Activated CD8-positive, alpha-beta memory T cell treated with anti-CD3 and anti-CD28 coated beads, Interleukin-2, amount 10 ng/mL, durations not matched to agents 7 days and 5 days (primary cell): ENCODE data around the gene CTBP1. TPM values are rescaled to one million over a fixed set of nuclear protein-coding genes. Genes with fewer than 3 reads are reported as not detected.

ENCODE experiments used
- ATAC-seq: fragments of 150-1000 bp; cut with Tn5 transposase; one replicate; pipeline ENCODE4 v1.10.0; 2021; ENCODE audit warnings: moderate library complexity
- CTCF ChIA-PET: fragments of 350-600 bp; sonication (Branson Sonifier 250); formaldehyde crosslinking; loops from one replicate; lab custom pipeline; 2021; ENCODE audit warnings: antibody characterized with exemption; lab: Charles Lee
- DNase-seq: peaks from one replicate; pipeline ENCODE4 v3.0.0-alpha.2; 2020
- H3K27ac Mint-ChIP-seq: one replicate; pipeline ENCODE4 v1.8.0; 2021; ENCODE audit warnings: mild to moderate bottlenecking, mixed read lengths
- H3K27me3 Mint-ChIP-seq: one replicate; pipeline ENCODE4 v1.8.0; 2021; ENCODE audit warnings: mixed read lengths
- H3K36me3 Mint-ChIP-seq: one replicate; pipeline ENCODE4 v1.8.0; 2021; ENCODE audit warnings: mild to moderate bottlenecking, mixed read lengths
- H3K4me1 Mint-ChIP-seq: one replicate; pipeline ENCODE4 v1.8.0; 2021; ENCODE audit warnings: mixed read lengths
- H3K4me3 Mint-ChIP-seq: one replicate; pipeline ENCODE4 v1.8.0; 2021; ENCODE audit warnings: mild to moderate bottlenecking, moderate library complexity, mixed read lengths
- H3K9me3 Mint-ChIP-seq: one replicate; pipeline ENCODE4 v1.8.0; 2022; ENCODE audit warnings: low read depth, mixed read lengths
- total RNA-seq, 2 experiments: library from RNA; stranded (reverse); gene quantifications; one replicate each; pipeline ENCODE4 v1.2.3, GENCODE V29; 2021

The CTBP1 gene
- total RNA-seq, 2 experiments from 2014 or later: 193 to 250 TPM

- H3K27ac Mint-ChIP-seq: no peak overlapping the region
- no peak for DNase-seq
- no peak for ATAC-seq
- H3K4me3 Mint-ChIP-seq: no peak overlapping the region
- peaks cover 3% of the 10 kb centered on the region for H3K9me3 Mint-ChIP-seq
- peaks cover 11% of the 10 kb centered on the region for H3K4me1 Mint-ChIP-seq
- CTCF ChIA-PET: interaction anchor here (1.3 kb wide), 1 partner anchor 140 kb away, joined by 4 read pairs; no protein-coding TSS in a partner anchor
- H3K36me3 Mint-ChIP-seq: peaks cover 17% of the 10 kb centered on the region
- H3K27me3 Mint-ChIP-seq: no peaks in the 10 kb centered on the region
Measured at GRCh38 chr4:1271686-1272085, 22.8 kb upstream of the CTBP1 start.

GRCh38 chr4:1269209-1269608 lies 20.3 kb upstream of the CTBP1 start:
- Mint-ChIP-seq H3K27me3 (no peaks in the 10 kb centered on the region), H3K27ac (no peak overlapping the region), H3K9me3 (peaks cover 3% of the 10 kb centered on the region), H3K4me1 (peaks cover 17% of the 10 kb centered on the region), H3K4me3 (no peak overlapping the region), H3K36me3 (peaks cover 28% of the 10 kb centered on the region)
- DNase-seq: no peak
- no peak for ATAC-seq
- CTCF ChIA-PET: interaction anchor here (1.2 to 6.6 kb wide), 13 partner anchors 9 to 138 kb away, joined by 3 to 58 read pairs (median 12); partner anchors contain the start of gene CTBP1

DNA sequence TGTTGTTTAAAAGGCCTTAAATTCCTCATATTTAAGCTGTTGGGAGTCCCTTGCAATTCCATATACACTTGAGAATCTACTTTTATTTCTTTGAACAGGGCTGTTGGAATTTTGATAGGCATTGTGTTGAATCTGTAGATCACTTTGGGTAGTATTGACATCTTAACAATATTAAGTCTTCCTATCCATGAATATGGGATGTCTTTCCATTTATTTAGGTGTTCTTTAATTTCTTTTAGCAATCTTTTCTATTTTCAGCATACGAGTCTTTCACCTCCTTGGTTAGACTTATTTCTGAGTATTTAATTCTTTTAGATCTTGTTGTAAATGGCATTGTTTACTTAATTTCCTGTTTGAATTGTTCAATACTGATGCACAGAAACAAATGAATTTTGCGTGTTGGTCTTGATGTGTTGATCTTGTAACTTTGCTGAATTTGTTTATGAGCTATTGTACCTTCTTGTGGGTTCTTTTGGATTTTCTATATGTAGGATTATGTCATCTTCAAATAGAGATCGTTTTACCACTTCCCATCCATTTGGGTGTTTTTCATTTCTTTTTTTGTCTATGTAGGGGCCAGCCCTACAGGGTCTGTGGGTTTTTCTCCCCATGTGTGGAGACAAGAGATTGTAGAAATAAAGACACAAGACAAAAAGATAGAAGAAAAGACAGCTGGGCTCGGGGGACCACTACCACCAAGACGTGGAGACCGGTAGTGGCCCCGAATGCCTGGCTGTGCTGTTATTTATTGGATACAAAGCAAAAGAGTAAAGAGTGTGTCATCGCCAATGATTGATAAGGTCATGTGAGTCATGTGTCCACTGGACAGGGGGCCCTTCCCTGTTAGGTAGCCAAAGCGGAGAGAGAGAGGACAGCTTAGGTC lies 18.2 kb upstream of the CTBP1 start:
- H3K36me3 Mint-ChIP-seq: peaks cover 28% of the 10 kb centered on the region
- CTCF ChIA-PET: interaction anchor here (0.8 to 6.6 kb wide), 30 partner anchors 9 to 337 kb away, joined by 3 to 58 read pairs (median 6); partner anchors contain the start of genes CTBP1, SPON2 and UVSSA
- peaks cover 21% of the 10 kb centered on the region for H3K4me1 Mint-ChIP-seq
- H3K4me3 Mint-ChIP-seq: peak overlapping the region; percentile 74
- H3K27ac Mint-ChIP-seq: peak overlapping the region; percentile 97
- ATAC-seq (peak; percentile 86), DNase-seq (no peak)
- H3K27me3 Mint-ChIP-seq: no peaks in the 10 kb centered on the region
- H3K9me3 Mint-ChIP-seq: peaks cover 3% of the 10 kb centered on the region

- Mint-ChIP-seq H3K36me3 (peaks cover 23% of the 10 kb centered on the region), H3K27me3 (no peaks in the 10 kb centered on the region), H3K4me1 (peaks cover 25% of the 10 kb centered on the region), H3K27ac (no peak overlapping the region), H3K9me3 (peaks cover 3% of the 10 kb centered on the region), H3K4me3 (no peak overlapping the region)
- CTCF ChIA-PET: interaction anchor here (1.2 to 6.6 kb wide), 3 partner anchors 12 to 134 kb away, joined by 3 to 54 read pairs (median 8); no protein-coding TSS in a partner anchor
- DNase-seq: no peak
- no peak for ATAC-seq
Measured at GRCh38 chr4:1265351-1265750, 16.4 kb upstream of the CTBP1 start.

DNA sequence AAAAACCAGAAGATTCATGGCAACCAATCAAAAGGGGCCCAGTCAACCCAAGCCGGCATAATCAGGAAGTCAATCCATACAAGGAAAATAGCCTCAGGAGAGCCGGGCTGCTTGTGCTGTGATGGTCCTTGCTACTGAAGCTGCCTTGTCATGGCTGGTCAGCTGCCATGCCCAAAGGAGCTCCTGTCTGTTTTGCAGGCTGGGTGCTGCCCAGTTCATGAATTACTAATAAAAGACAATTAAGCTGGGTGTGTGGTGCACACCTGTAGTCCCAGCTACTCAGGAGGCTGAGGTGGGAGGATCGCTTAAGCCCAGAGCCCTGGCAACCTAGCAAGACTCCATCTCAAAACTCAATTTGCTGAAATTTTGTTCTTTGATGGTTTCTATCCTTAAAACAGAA lies 16.0 kb upstream of the CTBP1 start:
- CTCF ChIA-PET: interaction anchor here (0.8 to 6.6 kb wide), 3 partner anchors 24 to 133 kb away, joined by 3 to 54 read pairs (median 4); partner anchors contain the start of gene MAEA
- H3K9me3 Mint-ChIP-seq: peaks cover 3% of the 10 kb centered on the region
- H3K27ac Mint-ChIP-seq: no peak overlapping the region
- no peak for ATAC-seq
- peaks cover 29% of the 10 kb centered on the region for H3K4me1 Mint-ChIP-seq
- peaks cover 24% of the 10 kb centered on the region for H3K36me3 Mint-ChIP-seq
- no peak overlapping the region for H3K4me3 Mint-ChIP-seq
- no peaks in the 10 kb centered on the region for H3K27me3 Mint-ChIP-seq
- no peak for DNase-seq

- Mint-ChIP-seq H3K36me3 (peaks cover 26% of the 10 kb centered on the region), H3K4me3 (no peak overlapping the region), H3K27ac (peak overlapping the region; percentile 4), H3K9me3 (peaks cover 2% of the 10 kb centered on the region), H3K27me3 (no peaks in the 10 kb centered on the region), H3K4me1 (peaks cover 26% of the 10 kb centered on the region)
- CTCF ChIA-PET: interaction anchor here (1.2 kb wide), 1 partner anchor 94 kb away, joined by 3 read pairs; no protein-coding TSS in a partner anchor
- ATAC-seq (no peak), DNase-seq (no peak)
Measured at GRCh38 chr4:1261107-1261928, 12.4 kb upstream of the CTBP1 start.

- H3K4me1 Mint-ChIP-seq: peaks cover 30% of the 10 kb centered on the region
- peaks cover 29% of the 10 kb centered on the region for H3K36me3 Mint-ChIP-seq
- DNase-seq (no peak), ATAC-seq (no peak)
- H3K4me3 Mint-ChIP-seq: no peak overlapping the region
- H3K27me3 Mint-ChIP-seq: no peaks in the 10 kb centered on the region
- H3K27ac Mint-ChIP-seq: no peak overlapping the region
- H3K9me3 Mint-ChIP-seq: peaks cover 8% of the 10 kb centered on the region
- CTCF ChIA-PET: interaction anchor here (1.2 kb wide), 1 partner anchor 93 kb away, joined by 3 read pairs; no protein-coding TSS in a partner anchor
Measured at GRCh38 chr4:1260418-1261106, 11.6 kb upstream of the CTBP1 start.

DNA sequence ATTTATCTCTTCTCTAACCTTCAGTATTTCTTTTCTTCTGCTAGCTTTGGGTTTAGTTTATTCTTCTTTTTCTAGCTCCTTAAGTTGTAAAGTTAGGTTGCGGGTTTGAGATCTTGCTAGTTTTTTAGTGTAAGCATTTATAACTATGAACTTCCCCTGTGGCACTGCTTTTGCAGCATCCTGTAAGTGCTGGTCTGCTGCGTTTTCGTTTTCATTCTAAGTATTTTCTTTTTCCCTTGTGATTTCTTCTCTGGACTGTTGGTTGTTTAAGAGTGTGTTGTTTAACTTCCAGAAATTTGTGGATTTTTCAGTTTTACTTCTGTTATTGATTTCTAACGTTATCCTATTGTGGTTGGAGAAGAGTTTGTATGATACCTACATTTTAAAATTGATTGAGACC lies 11.0 kb upstream of the CTBP1 start:
- CTCF ChIA-PET: no interaction called here
- peaks cover 8% of the 10 kb centered on the region for H3K9me3 Mint-ChIP-seq

DNA sequence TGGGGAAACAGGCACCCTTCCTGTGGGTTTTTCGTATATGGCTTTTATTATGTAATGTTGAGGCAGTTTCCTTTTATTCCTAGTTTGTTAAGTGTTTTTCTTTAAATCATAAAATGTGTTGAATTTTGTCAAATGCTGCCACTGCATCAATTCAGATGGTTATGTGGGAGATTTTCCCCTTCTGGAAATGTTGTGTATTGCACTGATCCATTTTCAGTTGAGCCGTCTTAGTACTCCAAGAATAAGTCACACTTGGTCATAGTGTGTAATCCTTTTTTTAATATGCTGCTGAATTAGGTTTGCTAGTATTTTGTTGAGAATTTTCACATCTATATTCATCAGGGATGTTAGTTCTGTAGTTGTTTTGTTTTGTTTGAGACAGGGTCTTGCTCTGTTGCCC lies 9.5 kb upstream of the CTBP1 start:
- ATAC-seq (no peak), DNase-seq (no peak)
- CTCF ChIA-PET: interaction anchor here (3.2 to 3.3 kb wide), 2 partner anchors 10 to 91 kb away, joined by 11 to 20 read pairs; no protein-coding TSS in a partner anchor
- H3K4me3 Mint-ChIP-seq: no peak overlapping the region
- peak overlapping the region; percentile 7 for H3K27ac Mint-ChIP-seq
- peaks cover 38% of the 10 kb centered on the region for H3K36me3 Mint-ChIP-seq
- peaks cover 43% of the 10 kb centered on the region for H3K4me1 Mint-ChIP-seq
- no peaks in the 10 kb centered on the region for H3K27me3 Mint-ChIP-seq
- peaks cover 19% of the 10 kb centered on the region for H3K9me3 Mint-ChIP-seq

More for the DNA sequence above, 11.0 kb upstream of the CTBP1 start:
- ATAC-seq (no peak), DNase-seq (no peak)
- peaks cover 31% of the 10 kb centered on the region for H3K4me1 Mint-ChIP-seq
- peak overlapping the region; percentile 77 for H3K27ac Mint-ChIP-seq
- no peaks in the 10 kb centered on the region for H3K27me3 Mint-ChIP-seq
- H3K4me3 Mint-ChIP-seq: no peak overlapping the region
- peaks cover 30% of the 10 kb centered on the region for H3K36me3 Mint-ChIP-seq

- peaks cover 64% of the 10 kb centered on the region for H3K36me3 Mint-ChIP-seq
- no peak overlapping the region for H3K4me3 Mint-ChIP-seq
- DNase-seq (no peak), ATAC-seq (peak; percentile 37)
- H3K4me1 Mint-ChIP-seq: peaks cover 60% of the 10 kb centered on the region
- CTCF ChIA-PET: interaction anchor here (3.3 kb wide), 1 partner anchor 89 kb away, joined by 11 read pairs; no protein-coding TSS in a partner anchor
- peaks cover 26% of the 10 kb centered on the region for H3K9me3 Mint-ChIP-seq
- no peaks in the 10 kb centered on the region for H3K27me3 Mint-ChIP-seq
- H3K27ac Mint-ChIP-seq: no peak overlapping the region
Measured at GRCh38 chr4:1255699-1256098, 6.8 kb upstream of the CTBP1 start.

- CTCF ChIA-PET: no interaction called here
- Mint-ChIP-seq H3K27ac (no peak overlapping the region), H3K4me3 (no peak overlapping the region), H3K27me3 (no peaks in the 10 kb centered on the region), H3K9me3 (peaks cover 26% of the 10 kb centered on the region), H3K4me1 (peaks cover 61% of the 10 kb centered on the region), H3K36me3 (peaks cover 68% of the 10 kb centered on the region)
- ATAC-seq (no peak), DNase-seq (no peak)
Measured at GRCh38 chr4:1255151-1255550, 6.2 kb upstream of the CTBP1 start.

GRCh38 chr4:1253831-1254230 lies 4.9 kb upstream of the CTBP1 start:
- H3K9me3 Mint-ChIP-seq: peaks cover 26% of the 10 kb centered on the region
- H3K36me3 Mint-ChIP-seq: peaks cover 68% of the 10 kb centered on the region

More at GRCh38 chr4:1253831-1254230, 4.9 kb upstream of the CTBP1 start:
- CTCF ChIA-PET: interaction anchor here (1.7 to 1.9 kb wide), 2 partner anchors 10 to 122 kb away, joined by 3 to 10 read pairs; no protein-coding TSS in a partner anchor
- Mint-ChIP-seq H3K4me3 (no peak overlapping the region), H3K27me3 (no peaks in the 10 kb centered on the region), H3K4me1 (peaks cover 56% of the 10 kb centered on the region), H3K27ac (peak overlapping the region; percentile 76)
- ATAC-seq (no peak), DNase-seq (no peak)
